Neural cell (in vitro differentiated cells): ENCODE data around the gene CDC6. TPM values are rescaled to one million over a fixed set of nuclear protein-coding genes. Genes with fewer than 3 reads are reported as not detected.

ENCODE experiments used
- H2AFZ ChIP-seq: fragments of 200-600, 300-800 bp; sonication (generic), shearing (Covaris generic); 2 replicates; pipeline ENCODE4 v1.6.0; 2014; ENCODE audit warnings: low read depth, mild to moderate bottlenecking, antibody characterized with exemption, low read length, moderate library complexity
- H3F3A ChIP-seq: fragments of 200-600 bp; shearing (Covaris generic); 2 replicates; pipeline ENCODE4 v1.6.1; 2016; ENCODE audit warnings: mild to moderate bottlenecking, moderate library complexity, mixed read lengths, antibody characterized with exemption, low read length; ENCODE audit not compliant: insufficient read depth, poor library complexity, severe bottlenecking
- H3K27ac ChIP-seq: fragments of 200-600, 300-800 bp; sonication (generic), shearing (Covaris generic); 2 replicates; pipeline ENCODE4 v1.5.1; 2014; ENCODE audit warnings: mild to moderate bottlenecking, low read length, moderate library complexity
- H3K27me3 ChIP-seq: fragments of 300-800, 200-600 bp; sonication (generic), shearing (Covaris generic); 2 replicates; pipeline ENCODE4 v1.6.0; 2014; ENCODE audit warnings: mild to moderate bottlenecking, low read depth, low read length, moderate library complexity; ENCODE audit not compliant: insufficient read depth
- H3K36me3 ChIP-seq: fragments of 300-800, 200-600 bp; sonication (generic), shearing (Covaris generic); 2 replicates; pipeline ENCODE4 v1.5.1; 2014; ENCODE audit warnings: mild to moderate bottlenecking, antibody characterized with exemption, low read length, moderate library complexity; ENCODE audit not compliant: insufficient read depth
- H3K4me2 ChIP-seq: fragments of 300-800, 200-600 bp; sonication (generic), shearing (Covaris generic); 2 replicates; pipeline ENCODE4 v1.6.0; 2014; ENCODE audit warnings: mild to moderate bottlenecking, low read length
- H3K4me3 ChIP-seq: fragments of 300-800, 200-600 bp; sonication (generic), shearing (Covaris generic); 2 replicates; pipeline ENCODE4 v1.5.1; 2014; ENCODE audit warnings: mild to moderate bottlenecking, low read length, moderate library complexity
- H3K79me2 ChIP-seq: fragments of 200-600 bp; shearing (Covaris generic); replicated peaks from 2 replicates; pipeline ENCODE4 v1.6.0; 2014; ENCODE audit warnings: mild to moderate bottlenecking, low read length, moderate library complexity; ENCODE audit not compliant: insufficient read depth
- H3K9ac ChIP-seq: fragments of 300-800, 200-600 bp; sonication (generic), shearing (Covaris generic); 2 replicates; pipeline ENCODE4 v1.6.1; 2016; ENCODE audit warnings: mild to moderate bottlenecking, low read length, mixed read lengths
- H3K9me2 ChIP-seq: fragments of 200-600 bp; shearing (Covaris generic); 2 replicates; pipeline ENCODE4 v1.6.1; 2016; ENCODE audit warnings: mild to moderate bottlenecking, low read length, mixed read lengths; ENCODE audit not compliant: insufficient read depth
- H3K9me3 ChIP-seq: fragments of 200-600, 300-800 bp; sonication (generic), shearing (Covaris generic); 2 replicates; pipeline ENCODE4 v1.6.1; 2016; ENCODE audit warnings: mild to moderate bottlenecking, mixed run types, low read length, moderate library complexity, mixed read lengths
- H4K20me1 ChIP-seq: fragments of 200-600 bp; shearing (Covaris generic); 2 replicates; pipeline ENCODE4 v1.6.1; 2016; ENCODE audit warnings: mild to moderate bottlenecking, mixed run types; ENCODE audit not compliant: insufficient read depth
- CTCF ChIP-seq: fragments of 450-650 bp; IDR thresholded peaks from 2 replicates; pipeline ENCODE4 v1.5.1; 2014; ENCODE audit warnings: antibody characterized with exemption, mild to moderate bottlenecking, moderate library complexity; ENCODE audit not compliant: poor library complexity, severe bottlenecking
- EP300 ChIP-seq: fragments of 450-650 bp; conservative IDR thresholded peaks from 2 replicates; pipeline ENCODE4 v1.6.1; 2014; ENCODE audit warnings: antibody characterized with exemption, mild to moderate bottlenecking, moderate library complexity; ENCODE audit not compliant: poor library complexity, severe bottlenecking
- EZH2 ChIP-seq: fragments of 200-600, 300-800 bp; shearing (Covaris generic), sonication (generic); IDR thresholded peaks from 2 replicates; pipeline ENCODE4 v1.6.1; 2014; ENCODE audit warnings: antibody characterized with exemption, low read length, borderline replicate concordance, mild to moderate bottlenecking; ENCODE audit not compliant: insufficient read depth, poor library complexity, severe bottlenecking
- MXI1 ChIP-seq: fragments of 450-650 bp; conservative IDR thresholded peaks from 2 replicates; pipeline ENCODE4 v1.6.1; 2014; ENCODE audit warnings: antibody characterized with exemption, mild to moderate bottlenecking; ENCODE audit not compliant: poor library complexity, severe bottlenecking
- POLR2AphosphoS5 ChIP-seq: IDR thresholded peaks from 2 replicates; pipeline ENCODE4 v1.6.1; 2012
- RAD21 ChIP-seq: fragments of 450-650 bp; conservative IDR thresholded peaks from 2 replicates; pipeline ENCODE4 v1.6.1; 2014; ENCODE audit warnings: antibody characterized with exemption, mild to moderate bottlenecking, moderate library complexity
- REST ChIP-seq: IDR thresholded peaks from 2 replicates; pipeline ENCODE4 v1.6.1; 2012; ENCODE audit warnings: borderline replicate concordance
- SMC3 ChIP-seq: fragments of 450-650 bp; conservative IDR thresholded peaks from 2 replicates; pipeline ENCODE4 v1.6.1; 2014; ENCODE audit warnings: antibody characterized with exemption, mild to moderate bottlenecking, moderate library complexity; ENCODE audit not compliant: poor library complexity
- TAF1 ChIP-seq: IDR thresholded peaks from 2 replicates; pipeline ENCODE4 v1.6.1; 2012; ENCODE audit warnings: low read depth
- polyA plus RNA-seq: library from polyadenylated mRNA; depleted of rRNA; stranded (reverse); fragments of >200 nt; gene quantifications from 2 replicates; pipeline ENCODE4 v1.2.3, GENCODE V29; 2014

CDC6 gene
- polyA plus RNA-seq, 1 donor from 2014 or later = 2.2 TPM

DNA sequence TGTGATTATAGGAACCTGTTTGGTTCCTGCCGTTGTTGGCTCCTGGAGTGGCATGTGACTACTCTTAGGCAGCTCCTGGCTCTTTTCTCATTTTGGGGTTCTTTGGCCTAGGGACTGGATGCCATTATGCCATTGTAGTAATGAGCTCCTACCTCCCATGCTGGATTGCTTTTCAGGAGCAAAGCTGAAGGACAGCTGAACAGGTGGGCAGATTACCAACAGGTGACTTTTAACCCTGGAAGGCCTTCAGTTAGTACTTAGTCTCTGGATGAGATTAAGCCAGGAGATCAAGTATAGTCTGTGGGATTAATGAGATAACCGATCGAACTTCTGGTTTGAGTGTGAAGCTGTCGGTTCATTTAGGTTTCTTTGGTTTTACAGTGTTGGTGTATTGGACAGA lies 43.4 kb upstream of the CDC6 start:
- Histone ChIP-seq H3K9ac (no peak overlapping the region), H3K4me2 (no peak overlapping the region), H3K4me3 (no peak overlapping the region), H3F3A (no peaks in the 10 kb centered on the region), H3K27me3 (no peaks in the 10 kb centered on the region), H3K27ac (no peak overlapping the region), H4K20me1 (no peaks in the 10 kb centered on the region), H3K79me2 (peaks cover 15% of the 10 kb centered on the region), H3K36me3 (no peaks in the 10 kb centered on the region), H3K9me2 (no peaks in the 10 kb centered on the region), H2AFZ (no peak overlapping the region), H3K9me3 (no peaks in the 10 kb centered on the region)
- no peak for TF ChIP-seq RAD21
- TF ChIP-seq EP300 = no peak
- TF ChIP-seq REST = no peak
- no peak for TF ChIP-seq EZH2

DNA sequence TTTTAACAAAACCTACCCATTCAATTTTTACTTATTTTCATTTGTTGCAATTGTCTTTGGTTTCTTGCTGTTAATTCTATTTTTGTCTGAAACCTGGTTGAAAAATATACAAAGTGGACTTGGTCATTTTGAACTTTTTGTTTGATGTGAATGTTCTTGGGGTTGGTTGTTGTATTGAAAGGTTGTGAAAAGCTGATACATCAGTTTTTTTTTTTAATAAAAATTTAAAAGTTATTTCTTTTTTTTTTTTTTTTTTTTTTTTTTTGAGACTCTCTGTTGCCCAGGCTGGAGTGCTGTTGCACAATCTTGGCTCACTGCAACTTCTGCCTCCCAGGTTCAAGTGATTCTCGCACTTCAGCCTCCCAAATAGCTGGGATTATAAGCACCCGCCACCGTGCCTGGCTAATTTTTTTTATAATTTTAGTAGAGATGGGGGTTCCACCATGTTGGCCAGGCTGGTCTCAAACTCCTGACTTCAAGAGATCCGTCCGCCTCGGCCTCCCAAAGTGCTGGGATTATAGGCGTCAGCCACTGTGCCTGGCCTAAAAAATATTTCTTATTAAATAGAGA lies 39.7 kb upstream of the CDC6 start:
- Histone ChIP-seq H3F3A (no peaks in the 10 kb centered on the region), H3K36me3 (no peaks in the 10 kb centered on the region), H3K9me2 (no peaks in the 10 kb centered on the region), H3K9me3 (no peaks in the 10 kb centered on the region), H3K9ac (no peak overlapping the region), H2AFZ (no peak overlapping the region), H3K27ac (no peak overlapping the region), H4K20me1 (no peaks in the 10 kb centered on the region), H3K79me2 (peaks cover 22% of the 10 kb centered on the region), H3K4me3 (no peak overlapping the region), H3K27me3 (no peaks in the 10 kb centered on the region), H3K4me2 (no peak overlapping the region)
- TF ChIP-seq TAF1 (no peak), REST (no peak), CTCF (no peak), EZH2 (no peak), SMC3 (no peak), POLR2AphosphoS5 (no peak), EP300 (no peak), RAD21 (no peak), MXI1 (no peak)
